Fibroblast of the aortic adventitia (primary cell): ENCODE data around the gene RNF39. TPM values are rescaled to one million over a fixed set of nuclear protein-coding genes. Genes with fewer than 3 reads are reported as not detected.

ENCODE experiments used
- DNase-seq: peaks from one replicate; pipeline ENCODE4 v3.0.0-alpha.2; 2010; ENCODE audit warnings: low read depth
- H3K4me3 ChIP-seq: 2 replicates; pipeline ENCODE4 v1.5.1; 2011; ENCODE audit warnings: low read depth, mild to moderate bottlenecking, control low read depth, low read length, moderate library complexity
- total RNA-seq: library from RNA; depleted of rRNA; stranded (reverse); fragments of >200 nt; gene quantifications from 2 replicates; pipeline ENCODE4 v1.2.3, GENCODE V29; 2012; ENCODE audit warnings: low replicate concordance
- TF ChIP-seq, protein P1 (sequence below): IDR thresholded peaks from 2 replicates; pipeline ENCODE4 v1.5.1; 2011; ENCODE audit warnings: mild to moderate bottlenecking, low read length, control low read depth, inconsistent platforms; ENCODE audit not compliant: insufficient read depth

The RNF39 gene
- total RNA-seq, 1 donor: not detected

DNA sequence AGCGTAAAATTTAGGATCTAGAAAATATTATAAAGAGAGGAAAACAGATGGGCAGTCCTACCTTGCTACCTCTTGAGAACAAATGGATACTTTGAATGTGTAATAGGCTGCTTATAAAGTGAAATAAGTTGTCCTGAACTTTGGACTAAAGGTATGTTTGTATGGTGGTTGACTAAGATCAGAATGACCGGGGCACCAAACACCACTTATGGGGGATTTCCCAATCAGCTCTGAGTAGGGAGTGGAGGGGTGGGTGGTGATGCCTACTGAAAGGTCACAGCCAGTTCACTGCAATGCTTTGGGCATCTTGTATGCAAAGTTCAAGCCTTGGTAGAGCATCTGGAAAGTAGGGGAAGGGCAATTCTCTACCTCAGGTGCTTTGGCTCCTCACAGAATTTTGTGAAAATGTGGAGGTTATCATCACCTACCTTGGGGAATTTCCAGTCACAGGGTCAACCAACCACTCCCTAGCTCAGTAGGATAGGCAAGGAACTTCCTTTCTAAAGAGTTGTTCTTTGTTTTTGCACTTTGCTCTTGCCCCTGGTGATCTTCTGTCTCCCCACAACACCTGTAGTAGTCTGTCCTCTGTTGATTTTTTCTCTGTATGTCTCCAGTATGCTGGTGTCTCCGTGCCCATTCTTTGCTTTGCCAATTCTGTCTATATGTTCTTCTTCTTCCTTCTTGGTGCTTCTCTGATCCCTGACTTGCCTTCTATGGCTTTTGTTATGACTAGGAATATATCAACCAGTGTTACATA lies 37.6 kb upstream of the RNF39 start, which contains the start of gene TRIM31:
Gene TRIM31 (minus strand): TSS at position 88 of the 757 bp plus-strand sequence. CDS start 285 bp downstream, outside the sequence.
- TF ChIP-seq, protein P1, sequence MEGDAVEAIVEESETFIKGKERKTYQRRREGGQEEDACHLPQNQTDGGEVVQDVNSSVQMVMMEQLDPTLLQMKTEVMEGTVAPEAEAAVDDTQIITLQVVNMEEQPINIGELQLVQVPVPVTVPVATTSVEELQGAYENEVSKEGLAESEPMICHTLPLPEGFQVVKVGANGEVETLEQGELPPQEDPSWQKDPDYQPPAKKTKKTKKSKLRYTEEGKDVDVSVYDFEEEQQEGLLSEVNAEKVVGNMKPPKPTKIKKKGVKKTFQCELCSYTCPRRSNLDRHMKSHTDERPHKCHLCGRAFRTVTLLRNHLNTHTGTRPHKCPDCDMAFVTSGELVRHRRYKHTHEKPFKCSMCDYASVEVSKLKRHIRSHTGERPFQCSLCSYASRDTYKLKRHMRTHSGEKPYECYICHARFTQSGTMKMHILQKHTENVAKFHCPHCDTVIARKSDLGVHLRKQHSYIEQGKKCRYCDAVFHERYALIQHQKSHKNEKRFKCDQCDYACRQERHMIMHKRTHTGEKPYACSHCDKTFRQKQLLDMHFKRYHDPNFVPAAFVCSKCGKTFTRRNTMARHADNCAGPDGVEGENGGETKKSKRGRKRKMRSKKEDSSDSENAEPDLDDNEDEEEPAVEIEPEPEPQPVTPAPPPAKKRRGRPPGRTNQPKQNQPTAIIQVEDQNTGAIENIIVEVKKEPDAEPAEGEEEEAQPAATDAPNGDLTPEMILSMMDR: no peak

DNA sequence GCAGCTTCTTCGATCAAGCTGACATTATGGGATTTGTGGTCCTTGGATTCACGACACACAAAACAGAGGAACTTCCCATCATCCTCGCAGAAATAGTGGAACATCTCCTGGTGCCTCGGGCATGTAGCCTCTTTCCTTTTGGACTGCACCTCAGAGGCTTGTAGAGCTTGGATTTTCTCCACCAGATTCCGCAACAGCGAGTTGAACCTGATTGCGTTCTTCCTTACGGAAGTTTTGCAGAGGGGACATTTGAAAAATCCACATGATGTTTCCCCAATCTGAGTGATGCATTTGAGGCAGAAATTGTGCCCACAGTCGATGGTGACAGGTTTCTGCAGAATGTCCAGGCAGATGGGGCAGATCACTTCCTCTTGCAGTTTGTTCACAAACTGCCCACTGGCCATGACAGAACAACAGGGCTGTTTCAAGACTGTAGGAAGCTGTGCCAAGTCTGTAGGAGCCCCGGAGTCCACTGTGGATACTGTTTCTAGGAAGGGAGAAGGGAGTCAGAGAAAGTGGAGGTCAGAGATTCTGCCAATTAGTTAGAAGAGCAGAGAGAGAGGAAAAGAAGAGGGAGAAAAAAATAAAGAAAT lies 36.9 kb upstream of the RNF39 start:
- TF ChIP-seq, protein P1: no peak
- DNase-seq: no peak
- H3K4me3 ChIP-seq: no peak overlapping the region

More for the DNA sequence above, 37.6 kb upstream of the RNF39 start, which contains the start of gene TRIM31:
- no peak within 1 kb of the TSS for H3K4me3 ChIP-seq
- no peak for DNase-seq

DNA sequence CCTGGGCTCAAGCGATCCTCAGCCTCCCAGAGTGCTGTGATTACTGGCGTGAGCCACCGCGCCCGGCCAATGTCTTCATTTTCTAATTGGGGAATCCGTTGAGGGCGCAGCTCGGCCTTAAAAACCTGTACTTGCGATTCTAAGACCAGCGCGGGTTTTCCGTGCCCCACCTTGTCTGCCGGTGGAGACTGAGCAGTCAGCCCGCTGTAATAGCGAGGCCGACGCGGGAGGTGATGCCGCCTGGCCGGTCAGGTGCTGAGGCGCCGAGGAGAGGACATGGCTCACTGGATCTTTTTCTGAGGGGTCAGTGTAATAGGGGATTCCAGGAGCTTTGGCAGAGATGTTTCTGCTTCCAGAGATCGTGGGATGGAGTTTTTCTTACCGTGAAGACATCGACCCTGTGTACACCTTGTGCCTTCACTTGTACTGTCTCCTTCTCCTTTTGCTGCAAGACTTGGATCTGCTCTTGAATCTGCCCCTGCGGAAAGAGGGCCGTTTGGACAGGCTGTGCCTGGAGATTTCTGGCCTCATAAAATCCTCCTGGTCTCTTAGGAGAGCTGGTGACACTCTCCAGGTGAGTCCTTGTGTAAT lies 35.8 kb upstream of the RNF39 start:
- TF ChIP-seq, protein P1: no peak
- DNase-seq: no peak
- H3K4me3 ChIP-seq: no peak overlapping the region

DNA sequence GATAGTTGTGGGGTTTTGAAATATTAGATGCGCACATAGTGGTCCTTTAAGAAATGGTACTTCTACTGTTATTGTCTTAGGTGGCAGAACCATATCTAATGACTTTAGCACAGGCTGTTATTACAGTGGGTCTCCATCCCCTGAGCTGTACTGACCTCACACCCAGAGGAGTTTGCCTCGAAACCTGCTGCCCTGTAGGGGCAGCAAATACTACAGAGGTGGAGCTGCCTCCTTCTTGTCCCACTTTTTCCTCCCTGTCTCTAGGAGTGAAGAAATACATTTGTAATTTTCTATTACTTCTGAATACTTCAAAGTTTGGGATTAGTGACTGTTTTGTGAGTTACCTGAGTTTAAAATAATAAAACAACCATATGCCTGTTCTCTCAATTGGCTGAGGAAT lies 29.1 kb upstream of the RNF39 start:
- DNase-seq: no peak
- H3K4me3 ChIP-seq: no peak overlapping the region
- TF ChIP-seq, protein P1: no peak

DNA sequence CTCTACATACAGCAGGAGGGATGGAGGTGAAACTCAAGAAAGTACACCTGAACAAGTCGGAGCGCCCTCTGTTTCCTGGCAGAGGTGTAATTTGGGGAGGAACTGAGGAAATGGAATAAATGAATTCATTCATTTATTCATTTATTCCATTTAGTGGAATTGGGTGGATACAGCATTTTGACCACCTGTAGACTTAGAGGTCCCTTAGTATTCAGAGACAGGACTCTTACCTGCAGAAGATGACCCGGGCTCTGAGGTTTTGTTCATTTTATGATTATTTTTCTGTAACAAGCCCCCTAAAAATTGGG lies 28.3 kb upstream of the RNF39 start:
- DNase-seq: no peak
- H3K4me3 ChIP-seq: no peak overlapping the region
- TF ChIP-seq, protein P1: no peak

DNA sequence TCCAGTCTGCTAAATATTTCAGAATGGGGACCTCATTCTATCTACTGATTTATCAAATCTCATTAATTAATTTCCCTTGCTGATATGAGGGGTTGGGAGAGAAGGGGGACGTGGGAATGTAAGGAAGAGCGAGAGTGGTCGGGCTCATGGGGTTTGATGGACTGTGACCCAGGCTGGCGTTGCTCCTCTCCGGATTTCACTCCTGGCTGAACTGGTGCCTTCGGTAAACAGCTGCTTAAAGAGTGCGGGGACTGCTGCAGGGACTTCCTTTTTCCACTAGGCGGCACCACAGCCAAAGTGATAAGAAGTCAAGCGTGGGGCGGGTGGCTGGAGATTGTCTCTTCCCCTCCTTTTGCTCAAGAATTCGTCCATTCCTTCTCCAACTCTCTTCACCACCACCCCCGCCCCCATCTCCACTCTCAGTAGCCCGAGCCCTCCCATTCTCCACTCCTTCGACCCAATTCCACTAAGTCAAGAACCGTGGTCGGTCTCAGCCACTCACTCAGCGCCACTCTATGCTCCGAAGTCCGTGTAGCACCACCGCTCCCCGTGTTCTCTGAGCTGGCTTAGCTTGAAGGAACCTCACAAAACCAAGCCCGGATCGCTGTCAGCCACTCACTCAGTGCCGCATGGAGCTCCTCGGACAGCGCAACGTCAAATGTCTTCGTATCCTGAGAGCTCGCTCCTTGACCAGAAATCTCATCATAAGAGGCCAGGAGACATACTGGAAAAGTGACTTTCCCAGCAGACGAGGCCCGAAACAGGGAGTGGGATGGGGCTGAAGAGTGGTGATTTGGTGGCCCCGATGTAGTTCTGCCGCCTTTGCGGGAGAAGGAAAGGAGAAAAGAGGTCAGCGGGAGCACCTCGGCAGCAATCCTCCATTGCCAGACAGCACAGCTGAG lies 27.7 kb upstream of the RNF39 start:
- DNase-seq: peak; percentile 89
- H3K4me3 ChIP-seq: peak overlapping the region; percentile 56
- TF ChIP-seq, protein P1: peak; percentile 96
